Breast epithelium (tissue), 3 donors: ENCODE data around the gene HSPA12A.

ENCODE experiments used
- CTCF ChIP-seq, 3 donors: fragments of 450-650 bp; IDR thresholded peaks; one replicate each; pipeline ENCODE4 v1.5.1; 2016 to 2017; ENCODE audit warnings: antibody characterized with exemption in 3 of 3, mild to moderate bottlenecking in 3 of 3, moderate library complexity in 3 of 3
- POLR2A ChIP-seq: fragments of 450-650 bp; IDR thresholded peaks from one replicate; pipeline ENCODE4 v1.6.1; 2016; ENCODE audit warnings: antibody characterized with exemption, mild to moderate bottlenecking, moderate library complexity

GRCh38 chr10:116784035-116784434, 41.7 kb upstream of the HSPA12A start:
- no peak for TF ChIP-seq POLR2A
- TF ChIP-seq CTCF (IDR thresholded peaks at IDR 0.05) = no peak
